GM18909 (cell line): ENCODE data around the gene SGMS1.
"Not testable (repeated sequence)": the region's sequence is repeated elsewhere in the genome, so short reads cannot be mapped to it uniquely, and the experiment has no call there.

Experiments used
- ATAC-seq: cut with Tn5 transposase; IDR thresholded peaks from one replicate; pipeline ENCODE4 v1.9.1; 2021; ENCODE audit warnings: mild to moderate bottlenecking; ENCODE audit not compliant: unreplicated experiment, poor library complexity

SGMS1 gene

GRCh38 chr10:50585921-50586739, 37.6 kb downstream of the SGMS1 start:
- ATAC-seq, result no peak

- no peak for ATAC-seq
Measured at GRCh38 chr10:50582766-50583762, 40.7 kb downstream of the SGMS1 start.

GRCh38 chr10:50582046-50582445, 41.7 kb downstream of the SGMS1 start:
- no peak for ATAC-seq

GRCh38 chr10:50580262-50580891, 43.4 kb downstream of the SGMS1 start:
- ATAC-seq, result no peak

- ATAC-seq, result no peak
Measured at GRCh38 chr10:50579491-50580261, 44.1 kb downstream of the SGMS1 start.

- no peak for ATAC-seq
Measured at GRCh38 chr10:50578949-50579348, 44.8 kb downstream of the SGMS1 start.

- no peak for ATAC-seq
Measured at GRCh38 chr10:50577681-50578350, 45.9 kb downstream of the SGMS1 start.

- ATAC-seq, result no peak
Measured at GRCh38 chr10:50577010-50577409, 46.7 kb downstream of the SGMS1 start.

GRCh38 chr10:50576245-50576815, 47.4 kb downstream of the SGMS1 start:
- ATAC-seq, result no peak

- ATAC-seq, result no peak
Measured at GRCh38 chr10:50575477-50576244, 48.1 kb downstream of the SGMS1 start.

GRCh38 chr10:50574931-50575330, 48.8 kb downstream of the SGMS1 start:
- no peak for ATAC-seq

GRCh38 chr10:50574305-50574704, 49.5 kb downstream of the SGMS1 start:
- no peak for ATAC-seq

- ATAC-seq, result no peak
Measured at GRCh38 chr10:50572017-50572491, 51.7 kb downstream of the SGMS1 start.

GRCh38 chr10:50568750-50569149, 55.0 kb downstream of the SGMS1 start:
- not testable (repeated sequence) for ATAC-seq

GRCh38 chr10:50567384-50567783, 56.4 kb downstream of the SGMS1 start:
- ATAC-seq, result no peak

- no peak for ATAC-seq
Measured at GRCh38 chr10:50566150-50566549, 57.6 kb downstream of the SGMS1 start.

GRCh38 chr10:50565301-50566083, 58.3 kb downstream of the SGMS1 start:
- ATAC-seq, result no peak
